Hepatocyte (in vitro differentiated cells): Measurements from ENCODE around the gene LRBA.

ENCODE experiments used
- CTCF ChIP-seq: fragments of 200-600 bp; sonication (generic); IDR thresholded peaks from 2 replicates; pipeline ENCODE4 v1.5.1; 2016; ENCODE audit warnings: antibody characterized with exemption, mild to moderate bottlenecking; ENCODE audit not compliant: poor library complexity
- EZH2 ChIP-seq: fragments of 200-600 bp; sonication (generic); IDR thresholded peaks from 2 replicates; pipeline ENCODE4 v1.6.1; 2016; ENCODE audit warnings: antibody characterized with exemption, mild to moderate bottlenecking, borderline replicate concordance

GRCh38 chr4:150779707-150780106 is 235.4 kb downstream of the LRBA start:
- TF ChIP-seq CTCF: no peak
- no peak for TF ChIP-seq EZH2
